B cell (primary cell): ENCODE data around the gene PHLDB1. TPM values are rescaled to one million over a fixed set of nuclear protein-coding genes. Genes with fewer than 3 reads are reported as not detected.
"Not testable (repeated sequence)": the region's sequence is repeated elsewhere in the genome, so short reads cannot be mapped to it uniquely, and the experiment has no call there.

Experiments used
- ATAC-seq: fragments of 200-7000 bp; cut with Tn5 transposase; one replicate; pipeline ENCODE4 v1.10.0; 2021; ENCODE audit warnings: low read depth, mild to moderate bottlenecking, moderate number of reproducible peaks, moderate library complexity
- CTCF ChIA-PET: fragments of 350-600 bp; sonication (Branson Sonifier 250); formaldehyde crosslinking; loops from one replicate; lab custom pipeline; 2021; ENCODE audit warnings: antibody characterized with exemption, inconsistent platforms; lab: Charles Lee
- POLR2A ChIA-PET: fragments of 350-600 bp; sonication (Branson Sonifier 250); formaldehyde crosslinking; loops from one replicate; lab custom pipeline; 2021; ENCODE audit warnings: antibody characterized with exemption; lab: Charles Lee
- DNase-seq: peaks from one replicate; pipeline ENCODE4 v3.0.0; 2013
- H2AFZ ChIP-seq: 2 replicates; pipeline ENCODE4 v1.6.1; 2012; ENCODE audit warnings: mild to moderate bottlenecking, low read depth, low read length; ENCODE audit not compliant: insufficient read depth, poor library complexity, severe bottlenecking
- H3K27ac ChIP-seq, 2 donors: 1 replicate in 1 of 2; 2 replicates in 1 of 2; pipeline ENCODE4 v1.5.1; 2012 to 2013; ENCODE audit warnings: low read length in 2 of 2, mild to moderate bottlenecking in 2 of 2, moderate library complexity in 1 of 2
- H3K27me3 ChIP-seq, 4 experiments: fragments of 200-600 bp in 1 of 4; sonication (generic) in 1 of 4; replicated peaks in 1 of 4; 1 replicate in 2 of 4; 2 replicates in 2 of 4; pipeline versions ENCODE4 v1.6.1 to v1.7.0; 2013 to 2016; ENCODE audit warnings: low read length in 3 of 4, mild to moderate bottlenecking in 2 of 4, mixed read lengths in 1 of 4, moderate library complexity in 1 of 4; ENCODE audit not compliant: insufficient read depth in 4 of 4, control insufficient read depth in 3 of 4; ENCODE audit errors: control extremely low read depth in 1 of 4
- H3K36me3 ChIP-seq, 2 experiments: replicated peaks in 1 of 2; 1 replicate in 1 of 2; 2 replicates in 1 of 2; pipeline versions ENCODE4 v1.6.1 to v1.7.1; 2013; ENCODE audit warnings: low read length in 1 of 2; ENCODE audit not compliant: insufficient read depth in 2 of 2, control insufficient read depth in 1 of 2; ENCODE audit errors: control extremely low read depth in 1 of 2, extremely low read depth in 1 of 2
- H3K4me1 ChIP-seq, 2 donors: fragments of 200-600 bp in 1 of 2; sonication (generic) in 1 of 2; 1 replicate in 1 of 2; 2 replicates in 1 of 2; pipeline versions ENCODE4 v1.5.1 to v1.6.1; 2013 to 2017; ENCODE audit warnings: low read length in 2 of 2; ENCODE audit not compliant: control insufficient read depth in 2 of 2, insufficient read depth in 2 of 2
- H3K4me2 ChIP-seq: replicated peaks from 2 replicates; pipeline ENCODE3; 2012; ENCODE audit warnings: mild to moderate bottlenecking, low read depth, low read length; ENCODE audit not compliant: poor library complexity, severe bottlenecking
- H3K4me3 ChIP-seq, 5 experiments: fragments of 200-600 bp in 1 of 5; sonication (generic) in 1 of 5; 1 replicate in 3 of 5; 2 replicates in 2 of 5; pipeline versions ENCODE4 v1.5.1 to v1.7.0; 2011 to 2016; ENCODE audit warnings: low read length in 4 of 5, mild to moderate bottlenecking in 4 of 5, low read depth in 2 of 5, control low read depth in 1 of 5, moderate library complexity in 1 of 5; ENCODE audit not compliant: insufficient read depth in 1 of 5; ENCODE audit errors: control extremely low read depth in 1 of 5, extremely low read depth in 1 of 5
- H3K79me2 ChIP-seq: fragments of 200-600 bp; sonication (generic); one replicate; pipeline ENCODE4 v1.6.0; 2016; ENCODE audit warnings: low read length; ENCODE audit not compliant: control insufficient read depth, insufficient read depth
- H3K9ac ChIP-seq: fragments of 200-600 bp; sonication (generic); 2 replicates; pipeline ENCODE4 v1.6.1; 2017; ENCODE audit warnings: mild to moderate bottlenecking, low read length, moderate library complexity
- H3K9me3 ChIP-seq, 3 donors: one replicate each; pipeline versions ENCODE4 v1.6.1 to v1.7.1; 2013; ENCODE audit warnings: low read length in 2 of 3; ENCODE audit not compliant: control insufficient read depth in 2 of 3, insufficient read depth in 1 of 3; ENCODE audit errors: control extremely low read depth in 1 of 3
- H4K20me1 ChIP-seq: 2 replicates; pipeline ENCODE4 v1.6.0; 2012; ENCODE audit warnings: mild to moderate bottlenecking, low read length; ENCODE audit not compliant: insufficient read depth, control insufficient read depth, poor library complexity, severe bottlenecking
- H3K27ac Mint-ChIP-seq: one replicate; pipeline ENCODE4 v1.8.0; 2021; ENCODE audit warnings: mixed read lengths
- H3K27me3 Mint-ChIP-seq: one replicate; pipeline ENCODE4 v1.8.0; 2021; ENCODE audit warnings: mixed read lengths
- H3K4me1 Mint-ChIP-seq: one replicate; pipeline ENCODE4 v1.8.0; 2021; ENCODE audit warnings: mixed read lengths
- H3K4me3 Mint-ChIP-seq: one replicate; pipeline ENCODE4 v1.8.0; 2021; ENCODE audit warnings: mixed read lengths
- H3K9me3 Mint-ChIP-seq: one replicate; pipeline ENCODE4 v1.8.0; 2022; ENCODE audit warnings: mixed read lengths; ENCODE audit not compliant: insufficient read depth
- EZH2 ChIP-seq: IDR thresholded peaks from 2 replicates; pipeline ENCODE4 v1.6.1; 2012; ENCODE audit warnings: borderline replicate concordance, low read depth, mild to moderate bottlenecking, moderate library complexity, low read length; ENCODE audit not compliant: insufficient read depth, poor library complexity, severe bottlenecking
- WGBS: methylation state at CpG from one replicate; pipeline ENCODE4 v1.1.5; 2013; ENCODE audit warnings: missing lambda C conversion rate; ENCODE audit not compliant: insufficient coverage; 5-methylcytosine and 5-hydroxymethylcytosine counted together
- intact Hi-C: fragments of 100-400 bp; cut with micrococcal nuclease; formaldehyde crosslinking; loops from one replicate; pipeline ENCODE4 v1.10.0; 2022
- polyA plus RNA-seq: library from polyadenylated mRNA; depleted of rRNA; stranded (reverse); fragments of >200 nt; gene quantifications from 2 replicates; pipeline ENCODE4 v1.2.3, GENCODE V29; 2012
- total RNA-seq, 2 donors: library from RNA; stranded (reverse); fragments of 120-200 nt in 1 of 2; gene quantifications; 1 replicate in 1 of 2; 2 replicates in 1 of 2; pipeline versions ENCODE4 v1.2.3 to v1.2.4, GENCODE V29; 2013 to 2022
- TF ChIP-seq, protein P1 (sequence below): fragments of 200-600 bp; IDR thresholded peaks from one replicate; pipeline ENCODE4 v1.8.0; 2022; ENCODE audit warnings: antibody characterized with exemption, mild to moderate bottlenecking

PHLDB1 gene
- total and polyA plus RNA-seq, 2 donors (not counting 1 experiment from before 2014, with no cell fraction given), result 0.46 to 2.4 TPM

DNA sequence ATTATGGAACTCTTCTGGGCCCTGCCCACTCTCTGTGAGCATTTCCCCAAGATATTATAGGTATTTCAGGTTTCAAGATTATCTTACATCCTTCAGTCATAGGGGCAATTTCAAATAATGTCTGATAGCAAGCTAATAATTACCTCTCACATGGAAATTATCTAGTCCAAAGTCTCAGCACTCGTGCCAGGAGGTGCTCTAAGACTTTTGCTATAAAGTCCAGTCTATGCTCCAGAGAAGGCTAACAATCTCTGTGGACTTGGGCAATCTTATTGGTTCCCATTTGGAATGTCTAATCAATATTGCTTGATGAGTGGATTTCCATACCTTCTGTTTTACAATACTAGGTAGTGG lies 66.6 kb downstream of the PHLDB1 start:
- Histone ChIP-seq H3K27ac (no peak overlapping the region), H3K4me2 (no peak overlapping the region), H3K4me3 (no peak overlapping the region), H2AFZ (no peak overlapping the region), H3K36me3 (no peaks in the 10 kb centered on the region), H3K27me3 (peaks cover 0 to 8% (median 3%) of the 10 kb centered on the region in 4 experiments), H3K9me3 (peaks cover 0 to 18% (median 8%) of the 10 kb centered on the region in 3 donors), H3K79me2 (no peaks in the 10 kb centered on the region), H3K9ac (no peak overlapping the region), H4K20me1 (no peaks in the 10 kb centered on the region), H3K4me1 (no peaks in the 10 kb centered on the region)
- no peaks in the 10 kb centered on the region for H3K4me1 Mint-ChIP-seq
- WGBS, result 90% methylated on average over 1 of the region's 1 CpG
- TF ChIP-seq EZH2, result no peak
- TF ChIP-seq, protein P1, sequence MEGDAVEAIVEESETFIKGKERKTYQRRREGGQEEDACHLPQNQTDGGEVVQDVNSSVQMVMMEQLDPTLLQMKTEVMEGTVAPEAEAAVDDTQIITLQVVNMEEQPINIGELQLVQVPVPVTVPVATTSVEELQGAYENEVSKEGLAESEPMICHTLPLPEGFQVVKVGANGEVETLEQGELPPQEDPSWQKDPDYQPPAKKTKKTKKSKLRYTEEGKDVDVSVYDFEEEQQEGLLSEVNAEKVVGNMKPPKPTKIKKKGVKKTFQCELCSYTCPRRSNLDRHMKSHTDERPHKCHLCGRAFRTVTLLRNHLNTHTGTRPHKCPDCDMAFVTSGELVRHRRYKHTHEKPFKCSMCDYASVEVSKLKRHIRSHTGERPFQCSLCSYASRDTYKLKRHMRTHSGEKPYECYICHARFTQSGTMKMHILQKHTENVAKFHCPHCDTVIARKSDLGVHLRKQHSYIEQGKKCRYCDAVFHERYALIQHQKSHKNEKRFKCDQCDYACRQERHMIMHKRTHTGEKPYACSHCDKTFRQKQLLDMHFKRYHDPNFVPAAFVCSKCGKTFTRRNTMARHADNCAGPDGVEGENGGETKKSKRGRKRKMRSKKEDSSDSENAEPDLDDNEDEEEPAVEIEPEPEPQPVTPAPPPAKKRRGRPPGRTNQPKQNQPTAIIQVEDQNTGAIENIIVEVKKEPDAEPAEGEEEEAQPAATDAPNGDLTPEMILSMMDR, result no peak
- ChIA-PET POLR2A (no interaction called here), CTCF (no interaction called here)
- ATAC-seq (no peak), DNase-seq (no peak)
- H3K27me3 Mint-ChIP-seq, result peaks cover 28% of the 10 kb centered on the region
- H3K4me3 Mint-ChIP-seq, result no peak overlapping the region
- intact Hi-C loops, result no loop called here
- peaks cover 14% of the 10 kb centered on the region for H3K9me3 Mint-ChIP-seq
- no peak overlapping the region for H3K27ac Mint-ChIP-seq

DNA sequence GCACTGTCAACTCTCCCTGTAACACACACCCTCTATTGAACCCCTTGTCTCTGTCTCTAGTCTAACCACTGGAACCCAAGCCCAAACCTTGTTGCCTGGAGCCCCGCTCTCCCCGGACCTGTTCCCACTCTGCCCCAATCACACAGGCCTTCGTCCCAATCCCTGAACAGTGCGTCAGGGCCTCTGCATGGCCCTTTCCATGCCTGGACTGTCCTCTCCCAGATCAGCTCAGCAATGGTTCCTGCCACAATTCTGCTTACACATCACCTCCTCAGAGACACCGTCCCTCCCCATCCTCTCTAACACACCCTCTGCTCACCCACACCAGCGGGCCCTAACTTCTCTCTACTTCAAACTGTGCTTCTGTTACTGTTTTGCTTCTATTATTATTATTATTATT lies 70.6 kb downstream of the PHLDB1 start:
- Mint-ChIP-seq H3K27me3 (peaks cover 9% of the 10 kb centered on the region), H3K4me3 (no peak overlapping the region), H3K4me1 (no peaks in the 10 kb centered on the region), H3K9me3 (peaks cover 5% of the 10 kb centered on the region), H3K27ac (no peak overlapping the region)
- Histone ChIP-seq H3K4me2 (no peak overlapping the region), H2AFZ (no peak overlapping the region), H3K4me1 (no peaks in the 10 kb centered on the region), H3K4me3 (no peak overlapping the region), H3K9ac (no peak overlapping the region), H3K9me3 (peaks cover 0 to 13% (median 6%) of the 10 kb centered on the region in 3 donors), H3K27me3 (peaks cover 0 to 8% (median 0%) of the 10 kb centered on the region in 4 experiments), H3K36me3 (no peaks in the 10 kb centered on the region), H3K27ac (no peak overlapping the region), H4K20me1 (no peaks in the 10 kb centered on the region), H3K79me2 (no peaks in the 10 kb centered on the region)
- POLR2A ChIA-PET, result no interaction called here
- WGBS, result 99% methylated on average over 4 of the region's 6 CpGs
- CTCF ChIA-PET, result no interaction called here
- TF ChIP-seq, protein P1, result no peak
- TF ChIP-seq EZH2, result no peak
- no peak for ATAC-seq
- DNase-seq, result no peak
- intact Hi-C loops, result no loop called here

DNA sequence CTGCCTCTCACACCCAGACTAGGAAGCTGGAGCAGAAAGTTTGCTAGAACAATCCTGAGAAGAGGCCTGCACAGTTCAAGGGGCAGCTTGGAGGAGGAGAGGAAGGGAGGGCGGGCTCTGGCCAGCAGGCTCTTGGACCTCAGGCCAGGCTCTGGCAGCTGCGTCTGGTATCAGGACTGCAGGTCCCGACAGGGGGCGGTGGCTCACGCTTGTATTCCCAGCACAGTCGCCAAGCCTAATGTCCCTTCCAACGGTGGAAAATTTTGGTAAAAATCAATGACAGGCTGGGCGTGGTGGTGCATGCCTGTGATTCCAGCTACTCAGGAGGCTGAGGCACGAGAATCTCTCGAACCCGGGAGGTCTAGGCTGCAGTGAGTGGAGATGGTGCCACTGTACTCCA lies 71.5 kb downstream of the PHLDB1 start:
- H3K4me3 Mint-ChIP-seq, H2AFZ ChIP-seq, H3K9ac ChIP-seq, ATAC-seq, CTCF ChIA-PET, H4K20me1 ChIP-seq, intact Hi-C loops, H3K4me1 Mint-ChIP-seq, H3K4me3 ChIP-seq, DNase-seq, H3K27me3 ChIP-seq, H3K4me1 ChIP-seq, H3K9me3 Mint-ChIP-seq, H3K36me3 ChIP-seq, H3K27me3 Mint-ChIP-seq, H3K27ac ChIP-seq, H3K79me2 ChIP-seq, H3K4me2 ChIP-seq, H3K27ac Mint-ChIP-seq, POLR2A ChIA-PET: not testable (repeated sequence)
- H3K9me3 ChIP-seq, result peaks cover 0 to 13% (median 6%) of the 10 kb centered on the region in 3 donors
- 66% methylated on average over 11 of the region's 11 CpGs for WGBS
